M059J (cell line): ENCODE results near the gene HYAL1. TPM values are rescaled to one million over a fixed set of nuclear protein-coding genes. Genes with fewer than 3 reads are reported as not detected.
"Not testable (repeated sequence)": the region's sequence is repeated elsewhere in the genome, so short reads cannot be mapped to it uniquely, and the experiment has no call there.

Experiments used
- DNase-seq: peaks from one replicate; pipeline ENCODE4 v3.0.0-alpha.2; 2012; ENCODE audit warnings: low read depth
- total RNA-seq: library from RNA; depleted of rRNA; stranded (reverse); fragments of >200 nt; shearing (Covaris generic); gene quantifications from 2 replicates; pipeline ENCODE4 v1.2.3, GENCODE V29; 2014

The HYAL1 gene
- total RNA-seq, 1 experiment from 2014 or later: not detected

- DNase-seq: no peak
These were observed 15.2 kb upstream of the HYAL1 start for GRCh38 chr3:50318615-50319014.

- no peak for DNase-seq
These were observed 14.8 kb upstream of the HYAL1 start for GRCh38 chr3:50318163-50318562.

- DNase-seq: no peak
These were observed 13.9 kb upstream of the HYAL1 start for GRCh38 chr3:50317300-50317699.

- DNase-seq: peak; percentile 67
These were observed 13.4 kb upstream of the HYAL1 start for GRCh38 chr3:50316657-50317242.

- DNase-seq: no peak
These were observed 11.4 kb upstream of the HYAL1 start for GRCh38 chr3:50314816-50315215.

GRCh38 chr3:50314342-50314741 lies 11.0 kb upstream of the HYAL1 start:
- DNase-seq: no peak

GRCh38 chr3:50312041-50312440 lies 8.7 kb upstream of the HYAL1 start:
- not testable (repeated sequence) for DNase-seq

- no peak for DNase-seq
These were observed 1.2 kb upstream of the HYAL1 start for GRCh38 chr3:50304601-50305000.

GRCh38 chr3:50302095-50303012 lies 1.0 kb downstream of the HYAL1 start:
- DNase-seq: no peak

GRCh38 chr3:50300681-50301254 lies 2.6 kb downstream of the HYAL1 start:
- no peak for DNase-seq

- DNase-seq: peak; percentile 29
These were observed 3.3 kb downstream of the HYAL1 start for GRCh38 chr3:50299929-50300680.

GRCh38 chr3:50299638-50299928 lies 3.8 kb downstream of the HYAL1 start:
- no peak for DNase-seq

GRCh38 chr3:50298836-50299637 lies 4.3 kb downstream of the HYAL1 start, which contains the start of the genes HYAL3 and NAA80:
Gene HYAL3 (minus strand): TSS chr3:50299405. CDS start chr3:50295602, 3,803 bp downstream.
Gene NAA80 (minus strand): TSS chr3:50299405. CDS start chr3:50297463, 1,942 bp downstream.
- peak; percentile 96 for DNase-seq

GRCh38 chr3:50297896-50298725 lies 5.3 kb downstream of the HYAL1 start:
- no peak for DNase-seq

- DNase-seq: no peak
These were observed 6.0 kb downstream of the HYAL1 start for GRCh38 chr3:50297384-50297775.

- no peak for DNase-seq
These were observed 6.5 kb downstream of the HYAL1 start for GRCh38 chr3:50296721-50297383.

- DNase-seq: no peak
These were observed 7.6 kb downstream of the HYAL1 start for GRCh38 chr3:50295553-50296431.

GRCh38 chr3:50294492-50295403 lies 8.6 kb downstream of the HYAL1 start:
- no peak for DNase-seq
